Smooth muscle cell of trachea (primary cell): ENCODE data around the gene OR51B6. TPM values are rescaled to one million over a fixed set of nuclear protein-coding genes. Genes with fewer than 3 reads are reported as not detected.

ENCODE experiments used
- total RNA-seq: library from RNA; depleted of rRNA; stranded (reverse); fragments of >200 nt; gene quantifications from 2 replicates; pipeline ENCODE4 v1.2.1, GENCODE V29; 2014

Gene OR51B6
- not detected in 2 replicates for total RNA-seq

DNA sequence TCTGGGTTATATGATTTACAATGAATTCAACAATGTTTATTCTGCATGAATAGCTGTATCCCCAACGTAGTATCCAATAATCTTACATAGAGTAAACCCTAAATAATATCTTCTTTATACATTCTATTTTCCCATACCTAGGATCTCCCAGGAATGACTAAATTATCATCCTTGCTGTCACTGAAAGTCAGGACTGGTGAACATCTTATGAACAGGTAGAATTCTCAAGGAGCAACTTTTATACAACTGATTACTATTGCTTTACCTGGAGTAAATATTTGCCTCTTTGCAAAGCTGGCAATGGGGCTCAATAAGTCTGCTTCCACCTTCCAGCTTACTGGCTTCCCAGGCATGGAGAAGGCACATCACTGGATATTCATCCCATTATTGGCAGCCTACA is at the start of gene OR51B6:
OR51B6 (plus strand) TSS at position 301 of the 400 bp plus-strand sequence; CDS start at position 301, 0 bp downstream.

GRCh38 chr11:5301846-5302245 is 49.5 kb upstream of the OR51B6 start, which contains the start of gene OR51B4:
Gene OR51B4, minus strand, starts transcription at chr11:5301946. Its CDS starts 0 bp downstream, at chr11:5301946.

GRCh38 chr11:5324197-5324596 is 27.1 kb upstream of the OR51B6 start, which contains the start of gene OR51B2:
Gene OR51B2, minus strand, starts transcription at chr11:5324297. Its CDS starts 0 bp downstream, at chr11:5324297.

DNA sequence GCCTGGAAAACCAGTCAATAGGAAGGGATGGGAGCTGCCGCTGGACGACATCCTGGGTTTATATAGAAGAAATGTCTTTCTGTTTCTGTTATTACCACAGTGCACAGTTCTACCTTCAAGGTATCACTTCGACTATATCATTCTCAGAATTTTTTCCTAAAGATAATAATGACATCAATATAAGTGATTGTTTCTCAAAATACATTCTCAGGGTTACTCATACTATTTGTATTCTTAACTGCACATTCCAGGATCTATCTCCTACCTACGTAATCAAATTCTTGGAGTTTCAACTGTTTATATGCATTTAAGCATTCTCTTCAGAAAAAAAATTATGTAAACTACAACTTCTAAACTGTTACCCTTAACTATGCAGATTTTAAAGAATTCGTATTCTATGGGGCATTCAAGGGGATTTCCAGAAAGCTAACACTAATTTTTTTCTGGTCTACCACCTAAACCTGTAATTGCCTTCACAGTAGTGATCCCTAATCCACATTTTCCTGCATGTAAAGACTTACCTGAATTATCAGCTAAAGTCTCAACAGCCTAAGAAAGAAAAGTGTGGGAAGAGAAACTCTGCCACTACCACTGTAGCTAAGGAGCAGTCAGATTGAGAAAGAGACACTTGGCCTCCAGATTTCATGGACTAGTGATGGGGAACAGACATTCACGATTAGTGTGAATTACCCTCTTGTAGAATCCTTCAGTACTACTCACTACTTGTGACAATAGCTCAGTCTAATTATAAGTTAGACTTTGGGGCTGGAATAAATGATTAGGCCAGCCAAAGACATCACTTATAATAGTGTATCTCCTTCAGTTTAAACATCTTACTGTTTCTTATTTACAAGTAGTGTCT is 7.6 kb upstream of the OR51B6 start, which contains the start of gene OR51B5:
OR51B5 (minus strand) TSS at position 51 of the 862 bp plus-strand sequence; CDS start at position 51, 0 bp downstream.

GRCh38 chr11:5383576-5383975 is 32.3 kb downstream of the OR51B6 start, which contains the start of gene OR51M1:
Gene OR51M1, plus strand, starts transcription at chr11:5383812. Its CDS starts 5,587 bp downstream, at chr11:5389399.

Other genes with a start within 250 kb of the OR51B6 start
- gene OR52A5, start 213.2 kb upstream of the OR51B6 start, total RNA-seq, result not detected in 2 replicates
- not detected in 2 replicates for gene OR52A1, start 196.8 kb upstream of the OR51B6 start, total RNA-seq
- not detected in 2 replicates for gene OR51V1, start 150.8 kb upstream of the OR51B6 start, total RNA-seq
- not detected in 2 replicates for gene HBB, start 124.4 kb upstream of the OR51B6 start, total RNA-seq
- gene HBD, start 117.0 kb upstream of the OR51B6 start, total RNA-seq, result 0.83 and 1.0 TPM in 2 replicates
- not detected in 2 replicates for gene HBG1, start 101.7 kb upstream of the OR51B6 start, total RNA-seq
- gene HBG2, start 96.7 kb upstream of the OR51B6 start, total RNA-seq, result not detected in 2 replicates
- 0.29 and 0.33 TPM in 2 replicates for gene HBE1, start 81.6 kb upstream of the OR51B6 start, total RNA-seq
- not detected in 2 replicates for gene OR51B4, start 49.6 kb upstream of the OR51B6 start, total RNA-seq
- not detected in 2 replicates for gene OR51B2, start 27.2 kb upstream of the OR51B6 start, total RNA-seq
- 0.29 TPM in 1 of 2 replicates, not detected in the other for gene OR51B5, start 8.0 kb upstream of the OR51B6 start, total RNA-seq
- gene OR51M1, start 32.3 kb downstream of the OR51B6 start, total RNA-seq, result not detected in 2 replicates
- not detected in 2 replicates for gene OR51Q1, start 70.6 kb downstream of the OR51B6 start, total RNA-seq
- gene OR51I1, start 90.0 kb downstream of the OR51B6 start, total RNA-seq, result not detected in 2 replicates
- gene OR51I2, start 97.8 kb downstream of the OR51B6 start, total RNA-seq, result not detected in 2 replicates
- not detected in 2 replicates for gene OR52D1, start 137.2 kb downstream of the OR51B6 start, total RNA-seq
- 0.15 and 0.17 TPM in 2 replicates for gene UBQLN3, start 158.4 kb downstream of the OR51B6 start, total RNA-seq
- 0.15 and 0.17 TPM in 2 replicates for gene UBQLNL, start 165.2 kb downstream of the OR51B6 start, total RNA-seq
- gene OR52H1, start 197.0 kb downstream of the OR51B6 start, total RNA-seq, result 0.17 and 0.73 TPM in 2 replicates
- gene OR52B6, start 229.4 kb downstream of the OR51B6 start, total RNA-seq, result not detected in 2 replicates
- gene TRIM6, start 245.1 kb downstream of the OR51B6 start, total RNA-seq, result 3.3 and 9.7 TPM in 2 replicates